ENCODE data around the gene MAP2K5.

MAP2K5 gene

GRCh38 chr15:67542420-67543347 lies at the start of gene MAP2K5:
Gene MAP2K5, plus strand, starts transcription at chr15:67542703. Its CDS starts 633 bp downstream, at chr15:67543336.
- peak; percentile 27 for DNase-seq

- DNase-seq, result no peak
These were observed 46.9 kb upstream of the MAP2K5 start for GRCh38 chr15:67495585-67495984.

GRCh38 chr15:67501177-67501835 lies 41.2 kb upstream of the MAP2K5 start:
- DNase-seq, result no peak

GRCh38 chr15:67501836-67502461 lies 40.6 kb upstream of the MAP2K5 start:
- no peak for DNase-seq

- DNase-seq, result no peak
These were observed 38.4 kb upstream of the MAP2K5 start for GRCh38 chr15:67504056-67504455.

GRCh38 chr15:67504796-67505195 lies 37.7 kb upstream of the MAP2K5 start:
- no peak for DNase-seq

GRCh38 chr15:67505675-67506572 lies 36.6 kb upstream of the MAP2K5 start:
- DNase-seq, result no peak

GRCh38 chr15:67506775-67507747 lies 35.4 kb upstream of the MAP2K5 start:
- DNase-seq, result no peak

- no peak for DNase-seq
These were observed 34.1 kb upstream of the MAP2K5 start for GRCh38 chr15:67508407-67508806.

- no peak for DNase-seq
These were observed 32.6 kb upstream of the MAP2K5 start for GRCh38 chr15:67509918-67510317.

- DNase-seq, result no peak
These were observed 31.8 kb upstream of the MAP2K5 start for GRCh38 chr15:67510597-67511190.

- DNase-seq, result no peak
These were observed 30.9 kb upstream of the MAP2K5 start for GRCh38 chr15:67511606-67512005.

- DNase-seq, result no peak
These were observed 30.4 kb upstream of the MAP2K5 start for GRCh38 chr15:67512140-67512539.

GRCh38 chr15:67512933-67513714 lies 29.4 kb upstream of the MAP2K5 start:
- no peak for DNase-seq

GRCh38 chr15:67515090-67515489 lies 27.4 kb upstream of the MAP2K5 start:
- no peak for DNase-seq

GRCh38 chr15:67515557-67515956 lies 26.9 kb upstream of the MAP2K5 start:
- DNase-seq, result no peak

GRCh38 chr15:67520321-67521028 lies 22.0 kb upstream of the MAP2K5 start:
- no peak for DNase-seq

GRCh38 chr15:67521029-67521782 lies 21.3 kb upstream of the MAP2K5 start, which contains the start of gene C15orf61:
Gene C15orf61, plus strand, starts transcription at chr15:67521131. Its CDS starts 118 bp downstream, at chr15:67521249.
- peak; percentile 54 for DNase-seq
